OCI-LY1 (cell line): Measurements from ENCODE around the gene ST6GAL2.

Experiments
- H2AFZ ChIP-seq: fragments of 200-600 bp; sonication (generic), shearing (Covaris generic); 2 replicates; pipeline ENCODE4 v1.6.0; 2014; ENCODE audit warnings: antibody characterized with exemption, mild to moderate bottlenecking, low read length
- H3F3A ChIP-seq: fragments of 200-600 bp; sonication (generic), shearing (Covaris generic); 2 replicates; pipeline ENCODE4 v1.6.0; 2014; ENCODE audit warnings: mild to moderate bottlenecking, antibody characterized with exemption, low read length, moderate library complexity; ENCODE audit not compliant: insufficient read depth
- H3K27ac ChIP-seq: fragments of 200-600 bp; sonication (generic); 2 replicates; pipeline ENCODE4 v1.5.1; 2014; ENCODE audit warnings: low read length, mixed run types, mild to moderate bottlenecking, low read depth; ENCODE audit not compliant: poor library complexity, severe bottlenecking
- H3K27me3 ChIP-seq: fragments of 200-600 bp; sonication (generic); 2 replicates; pipeline ENCODE4 v1.6.0; 2014; ENCODE audit warnings: antibody characterized with exemption, mild to moderate bottlenecking, low read length, moderate library complexity; ENCODE audit not compliant: insufficient read depth
- H3K36me3 ChIP-seq: fragments of 200-600 bp; sonication (generic); 2 replicates; pipeline ENCODE4 v1.6.1; 2014; ENCODE audit warnings: mild to moderate bottlenecking, antibody characterized with exemption, low read length, moderate library complexity, mixed read lengths; ENCODE audit not compliant: insufficient read depth
- H3K4me1 ChIP-seq: fragments of 200-600 bp; sonication (generic); 2 replicates; pipeline ENCODE4 v1.5.1; 2014; ENCODE audit warnings: mild to moderate bottlenecking, low read length, moderate library complexity; ENCODE audit not compliant: insufficient read depth, severe bottlenecking
- H3K4me2 ChIP-seq: fragments of 200-600 bp; sonication (generic), shearing (Covaris generic); 2 replicates; pipeline ENCODE4 v1.6.1; 2014; ENCODE audit warnings: low read length
- H3K4me3 ChIP-seq: fragments of 200-600 bp; sonication (generic); 2 replicates; pipeline ENCODE4 v1.5.1; 2014; ENCODE audit warnings: low read length, low read depth, mild to moderate bottlenecking, mixed read lengths; ENCODE audit not compliant: poor library complexity, severe bottlenecking
- H3K79me2 ChIP-seq: fragments of 200-600 bp; shearing (Covaris generic); 2 replicates; pipeline ENCODE4 v1.6.1; 2016; ENCODE audit warnings: mixed run types, low read length, mixed read lengths; ENCODE audit not compliant: insufficient read depth
- H3K9ac ChIP-seq: fragments of 200-600 bp; sonication (generic), shearing (Covaris generic); 2 replicates; pipeline ENCODE4 v1.6.1; 2014; ENCODE audit warnings: mild to moderate bottlenecking, low read length, mixed read lengths
- H3K9me2 ChIP-seq: fragments of 200-600 bp; sonication (generic), shearing (Covaris generic); 2 replicates; pipeline ENCODE4 v1.6.1; 2014; ENCODE audit warnings: low read depth, mild to moderate bottlenecking, low read length, mixed read lengths
- H3K9me3 ChIP-seq: fragments of 200-600 bp; shearing (Covaris generic); 2 replicates; pipeline ENCODE4 v1.6.1; 2014; ENCODE audit warnings: low read length, mixed read lengths
- H4K20me1 ChIP-seq: fragments of 200-600 bp; sonication (generic), shearing (Covaris generic); 2 replicates; pipeline ENCODE4 v1.6.0; 2016; ENCODE audit warnings: mild to moderate bottlenecking, low read length; ENCODE audit not compliant: insufficient read depth
- CTCF ChIP-seq: fragments of 200-600 bp; sonication (generic), shearing (Covaris generic); IDR thresholded peaks from 2 replicates; pipeline ENCODE4 v1.5.1; 2017; ENCODE audit warnings: mild to moderate bottlenecking, antibody characterized with exemption, low read length, moderate library complexity, mixed read lengths
- EZH2 ChIP-seq: fragments of 200-600 bp; sonication (generic), shearing (Covaris generic); IDR thresholded peaks from 2 replicates; pipeline ENCODE4 v1.8.0; 2017; ENCODE audit warnings: borderline replicate concordance, mixed run types, mild to moderate bottlenecking, antibody characterized with exemption, low read length, moderate library complexity, mixed read lengths

ST6GAL2 gene

GRCh38 chr2:106770986-106771385 is 115.0 kb downstream of the ST6GAL2 start:
- Histone ChIP-seq H3K9me3 (no peaks in the 10 kb centered on the region), H3K36me3 (no peaks in the 10 kb centered on the region), H3K27me3 (no peaks in the 10 kb centered on the region), H3K4me1 (no peaks in the 10 kb centered on the region), H3K9me2 (no peaks in the 10 kb centered on the region), H3F3A (no peaks in the 10 kb centered on the region), H3K79me2 (no peaks in the 10 kb centered on the region), H3K4me2 (no peak overlapping the region), H3K9ac (no peak overlapping the region), H3K4me3 (no peak overlapping the region), H2AFZ (no peak overlapping the region), H3K27ac (no peak overlapping the region), H4K20me1 (no peaks in the 10 kb centered on the region)
- TF ChIP-seq EZH2 (no peak), CTCF (no peak)

GRCh38 chr2:106764614-106765013 is 121.4 kb downstream of the ST6GAL2 start:
- no peak overlapping the region for H3K9ac ChIP-seq
- H3F3A ChIP-seq, result no peaks in the 10 kb centered on the region
- H3K9me3 ChIP-seq, result no peaks in the 10 kb centered on the region
- no peaks in the 10 kb centered on the region for H3K79me2 ChIP-seq
- no peaks in the 10 kb centered on the region for H3K4me1 ChIP-seq
- H3K36me3 ChIP-seq, result no peaks in the 10 kb centered on the region
- no peak overlapping the region for H3K4me2 ChIP-seq
- no peaks in the 10 kb centered on the region for H3K9me2 ChIP-seq
- H3K4me3 ChIP-seq, result no peak overlapping the region
- H3K27me3 ChIP-seq, result no peaks in the 10 kb centered on the region; the same call in 1 of the 2 replicates
- TF ChIP-seq EZH2 (no peak), CTCF (no peak)
- H2AFZ ChIP-seq, result no peak overlapping the region
- H4K20me1 ChIP-seq, result no peaks in the 10 kb centered on the region
- no peak overlapping the region for H3K27ac ChIP-seq

GRCh38 chr2:106759966-106760365 is 126.0 kb downstream of the ST6GAL2 start:
- no peaks in the 10 kb centered on the region; the same call in 1 of the 2 replicates for H3K27me3 ChIP-seq
- no peak overlapping the region for H2AFZ ChIP-seq
- H4K20me1 ChIP-seq, result no peaks in the 10 kb centered on the region
- no peaks in the 10 kb centered on the region for H3K36me3 ChIP-seq
- H3K27ac ChIP-seq, result no peak overlapping the region
- H3K9me3 ChIP-seq, result no peaks in the 10 kb centered on the region
- no peak overlapping the region for H3K9ac ChIP-seq
- H3K4me3 ChIP-seq, result no peak overlapping the region
- H3K4me2 ChIP-seq, result no peak overlapping the region
- no peaks in the 10 kb centered on the region for H3K9me2 ChIP-seq
- H3F3A ChIP-seq, result no peaks in the 10 kb centered on the region
- TF ChIP-seq EZH2 (no peak), CTCF (no peak)
- no peaks in the 10 kb centered on the region for H3K79me2 ChIP-seq
- no peaks in the 10 kb centered on the region for H3K4me1 ChIP-seq
